ENCODE data around the gene GRID1.

- TF ChIP-seq CTCF (conservative IDR thresholded peaks at IDR 0.05): no peak
- TF ChIP-seq EZH2 (IDR thresholded peaks at IDR 0.05; ENCODE audit: low read depth): no peak
These were observed 319.6 kb downstream of the GRID1 start for GRCh38 chr10:86046845-86047460.
